H9 (cell line): ENCODE measurements around the gene NCAPH2. TPM values are rescaled to one million over a fixed set of nuclear protein-coding genes. Genes with fewer than 3 reads are reported as not detected.

ENCODE experiments used
- DNase-seq: peaks from one replicate; pipeline ENCODE4 v3.0.0-alpha.2; 2017
- H2AFZ ChIP-seq: one replicate; pipeline ENCODE4 v1.6.1; 2013; ENCODE audit warnings: mild to moderate bottlenecking, low read length, control low read depth, moderate library complexity
- H2AK5ac ChIP-seq: 2 replicates; pipeline ENCODE4 v1.6.1; 2013; ENCODE audit warnings: low read length, control low read depth, mixed read lengths; ENCODE audit not compliant: insufficient read length
- H2BK120ac ChIP-seq: one replicate; pipeline ENCODE4 v1.6.1; 2013; ENCODE audit warnings: low read depth, mild to moderate bottlenecking, low read length, control low read depth, inconsistent platforms; ENCODE audit not compliant: poor library complexity, severe bottlenecking
- H2BK12ac ChIP-seq: 2 replicates; pipeline ENCODE4 v1.6.1; 2013; ENCODE audit warnings: low read length, control low read depth, mixed read lengths, low read depth; ENCODE audit not compliant: insufficient read length
- H2BK15ac ChIP-seq: 2 replicates; pipeline ENCODE4 v1.6.1; 2013; ENCODE audit warnings: low read depth, low read length, control low read depth
- H2BK20ac ChIP-seq: one replicate; pipeline ENCODE4 v1.6.1; 2013; ENCODE audit warnings: low read depth, mild to moderate bottlenecking, low read length, control low read depth, inconsistent platforms; ENCODE audit not compliant: poor library complexity, severe bottlenecking
- H2BK5ac ChIP-seq: 2 replicates; pipeline ENCODE4 v1.6.1; 2013; ENCODE audit warnings: low read length, control low read depth, mixed read lengths; ENCODE audit not compliant: insufficient read length
- H3K14ac ChIP-seq: 2 replicates; pipeline ENCODE4 v1.6.1; 2013; ENCODE audit warnings: low read length, control low read depth; ENCODE audit not compliant: insufficient read depth
- H3K18ac ChIP-seq: 2 replicates; pipeline ENCODE4 v1.6.1; 2013; ENCODE audit warnings: low read depth, mild to moderate bottlenecking, mixed read lengths, low read length, control low read depth; ENCODE audit not compliant: insufficient read length
- H3K23ac ChIP-seq: 2 replicates; pipeline ENCODE4 v1.6.1; 2013; ENCODE audit warnings: low read length, control low read depth, mixed read lengths, low read depth; ENCODE audit not compliant: insufficient read length
- H3K23me2 ChIP-seq: 2 replicates; pipeline ENCODE4 v1.6.1; 2013; ENCODE audit warnings: low read depth, mild to moderate bottlenecking, mixed read lengths, low read length, control low read depth; ENCODE audit not compliant: insufficient read length, poor library complexity, severe bottlenecking
- H3K27ac ChIP-seq: 2 replicates; pipeline ENCODE4 v1.5.1; 2013; ENCODE audit warnings: low read length, control low read depth, mixed read lengths, low read depth; ENCODE audit not compliant: insufficient read length
- H3K27me3 ChIP-seq: 2 replicates; pipeline ENCODE4 v1.6.1; 2013; ENCODE audit warnings: low read length, control low read depth, inconsistent platforms; ENCODE audit not compliant: insufficient read depth
- H3K4ac ChIP-seq: 2 replicates; pipeline ENCODE4 v1.6.1; 2013; ENCODE audit warnings: low read depth, mild to moderate bottlenecking, control low read depth, inconsistent platforms, low read length, moderate library complexity
- H3K4me1 ChIP-seq: 2 replicates; pipeline ENCODE4 v1.6.1; 2013; ENCODE audit warnings: low read length, control low read depth, inconsistent platforms; ENCODE audit not compliant: insufficient read depth
- H3K4me2 ChIP-seq: 2 replicates; pipeline ENCODE4 v1.6.1; 2013; ENCODE audit warnings: low read length, control low read depth, mixed read lengths; ENCODE audit not compliant: insufficient read length, insufficient read depth
- H3K56ac ChIP-seq: 2 replicates; pipeline ENCODE4 v1.6.1; 2013; ENCODE audit warnings: low read depth, mild to moderate bottlenecking, mixed read lengths, low read length, control low read depth; ENCODE audit not compliant: insufficient read length
- H3K79me1 ChIP-seq: 2 replicates; pipeline ENCODE4 v1.6.1; 2013; ENCODE audit warnings: low read depth, mild to moderate bottlenecking, moderate library complexity, low read length, control low read depth, inconsistent platforms; ENCODE audit not compliant: insufficient read depth, poor library complexity, severe bottlenecking
- H3K79me2 ChIP-seq: 2 replicates; pipeline ENCODE4 v1.6.1; 2013; ENCODE audit warnings: low read length, control low read depth, inconsistent platforms; ENCODE audit not compliant: insufficient read depth
- H3K9ac ChIP-seq: 2 replicates; pipeline ENCODE4 v1.6.1; 2013; ENCODE audit warnings: low read length, control low read depth, mixed read lengths; ENCODE audit not compliant: insufficient read length; ENCODE audit errors: extremely low read depth
- H3K9me3 ChIP-seq: one replicate; pipeline ENCODE4 v1.6.1; 2013; ENCODE audit warnings: low read depth, low read length, inconsistent platforms; ENCODE audit not compliant: control insufficient read depth
- H3T11ph ChIP-seq: one replicate; pipeline ENCODE4 v1.6.1; 2013; ENCODE audit warnings: mild to moderate bottlenecking, low read length, control low read depth, inconsistent platforms
- H4K20me1 ChIP-seq: one replicate; pipeline ENCODE4 v1.6.1; 2013; ENCODE audit not compliant: control insufficient read depth, insufficient read length, insufficient read depth
- H4K5ac ChIP-seq: 2 replicates; pipeline ENCODE4 v1.6.1; 2013; ENCODE audit warnings: low read depth, mild to moderate bottlenecking, mixed read lengths, low read length, control low read depth; ENCODE audit not compliant: insufficient read length
- H4K8ac ChIP-seq: replicated peaks from 2 replicates; pipeline ENCODE4 v1.6.1; 2013; ENCODE audit warnings: low read length, control low read depth, mixed read lengths, low read depth; ENCODE audit not compliant: insufficient read length
- H4K91ac ChIP-seq: 2 replicates; pipeline ENCODE4 v1.6.1; 2013; ENCODE audit warnings: low read depth, mild to moderate bottlenecking, moderate library complexity, mixed read lengths, low read length, control low read depth; ENCODE audit not compliant: insufficient read length
- H3K27ac Mint-ChIP-seq, 3 experiments: 2 replicates in 2 of 3; 3 replicates in 1 of 3; pipeline ENCODE4 v1.8.0; 2020 to 2021; ENCODE audit warnings: mixed read lengths in 3 of 3, mild to moderate bottlenecking in 1 of 3, moderate library complexity in 1 of 3
- H3K27me3 Mint-ChIP-seq: 2 replicates; pipeline ENCODE4 v1.8.0; 2021; ENCODE audit warnings: low read depth, mild to moderate bottlenecking, moderate library complexity, mixed read lengths
- H3K36me3 Mint-ChIP-seq, 3 experiments: 2 replicates in 2 of 3; 3 replicates in 1 of 3; pipeline ENCODE4 v1.8.0; 2020 to 2021; ENCODE audit warnings: low read depth in 3 of 3, mixed read lengths in 3 of 3; ENCODE audit not compliant: insufficient read depth in 1 of 3
- H3K4me1 Mint-ChIP-seq, 2 experiments: 2 replicates each; pipeline ENCODE4 v1.8.0; 2020; ENCODE audit warnings: mixed read lengths in 2 of 2
- H3K4me3 Mint-ChIP-seq, 2 experiments: 2 replicates in 1 of 2; 3 replicates in 1 of 2; pipeline ENCODE4 v1.8.0; 2020 to 2021; ENCODE audit warnings: mild to moderate bottlenecking in 2 of 2, mixed read lengths in 2 of 2, moderate library complexity in 1 of 2
- H3K9me3 Mint-ChIP-seq, 2 experiments: 2 replicates in 1 of 2; 3 replicates in 1 of 2; pipeline ENCODE4 v1.8.0; 2020; ENCODE audit warnings: mild to moderate bottlenecking in 2 of 2, mixed read lengths in 2 of 2, moderate library complexity in 1 of 2
- CTCF ChIP-seq: fragments of 200-600 bp; sonication (generic); conservative IDR thresholded peaks from 3 replicates; pipeline ENCODE4 v1.8.0; 2021; ENCODE audit warnings: antibody characterized with exemption, mild to moderate bottlenecking
- WGBS: extraction: QIAGEN DNeasy Blood & Tissue Kit; methylation state at CpG from one replicate; pipeline ENCODE4 v1.1.7; 2013; ENCODE audit warnings: missing lambda C conversion rate, low lambda C conversion rate, mixed read lengths; ENCODE audit not compliant: insufficient read length; ENCODE audit errors: extremely low coverage; 5-methylcytosine and 5-hydroxymethylcytosine counted together
- total RNA-seq: library from RNA; stranded (reverse); gene quantifications from 2 replicates; pipeline ENCODE4 v1.2.1, GENCODE V29; 2021

Gene NCAPH2
- total RNA-seq, 1 experiment from 2014 or later: 76.2 TPM

- H3K79me1 ChIP-seq: no peaks in the 10 kb centered on the region
- TF ChIP-seq CTCF: no peak
- H4K91ac ChIP-seq: no peak overlapping the region
- H2BK120ac ChIP-seq: no peak overlapping the region
- H2AFZ ChIP-seq: no peak overlapping the region
- H2BK15ac ChIP-seq: no peak overlapping the region
- no peak overlapping the region for H2BK12ac ChIP-seq
- H3K27me3 Mint-ChIP-seq: no peaks in the 10 kb centered on the region
- no peak overlapping the region for H2BK5ac ChIP-seq
- no peaks in the 10 kb centered on the region; a peak in 1 of 5 replicates for H3K9me3 Mint-ChIP-seq
- no peak for DNase-seq
- no peak overlapping the region for H3K27ac Mint-ChIP-seq
- H3K4me3 Mint-ChIP-seq: no peak overlapping the region
- H4K8ac ChIP-seq: no peak overlapping the region
- no peak overlapping the region for H3K27ac ChIP-seq
- H3K14ac ChIP-seq: no peak overlapping the region
- H3K9me3 ChIP-seq: no peaks in the 10 kb centered on the region
- no peak overlapping the region for H3K4ac ChIP-seq
- no peak overlapping the region for H3K18ac ChIP-seq
- H3K23ac ChIP-seq: no peak overlapping the region
- H3K4me2 ChIP-seq: no peak overlapping the region
- H3K36me3 Mint-ChIP-seq: peaks cover 25 to 89% (median 84%) of the 10 kb centered on the region in 3 experiments
- WGBS: no CpG with 5 or more reads among the region's 26 CpGs
- H3K27me3 ChIP-seq: no peaks in the 10 kb centered on the region
- H3K23me2 ChIP-seq: no peaks in the 10 kb centered on the region
- H3K9ac ChIP-seq: no peak overlapping the region
- H3K56ac ChIP-seq: no peak overlapping the region
- H2AK5ac ChIP-seq: no peak overlapping the region
- no peak overlapping the region for H2BK20ac ChIP-seq
- no peaks in the 10 kb centered on the region for H3K4me1 Mint-ChIP-seq
- no peak overlapping the region for H3T11ph ChIP-seq
- H4K20me1 ChIP-seq: no peaks in the 10 kb centered on the region
- no peak overlapping the region for H4K5ac ChIP-seq
- no peaks in the 10 kb centered on the region for H3K4me1 ChIP-seq
- no peaks in the 10 kb centered on the region for H3K79me2 ChIP-seq
Observed at GRCh38 chr22:50461536-50461935, 46.5 kb upstream of the NCAPH2 start.
